Neuron (in vitro differentiated cells): ENCODE measurements around the gene HELZ2.

Source experiments
- H2AFZ ChIP-seq: one replicate; pipeline ENCODE4 v1.6.1; 2013; ENCODE audit warnings: low read depth, mild to moderate bottlenecking, inconsistent platforms, low read length, moderate library complexity
- H3K27me3 ChIP-seq: one replicate; pipeline ENCODE4 v1.6.1; 2013; ENCODE audit warnings: low read length; ENCODE audit not compliant: insufficient read depth
- H3K36me3 ChIP-seq: one replicate; pipeline ENCODE4 v1.6.1; 2013; ENCODE audit warnings: low read length; ENCODE audit not compliant: insufficient read depth
- H3K4me1 ChIP-seq: one replicate; pipeline ENCODE4 v1.6.1; 2013; ENCODE audit warnings: low read length; ENCODE audit not compliant: insufficient read depth
- H3K4me3 ChIP-seq: 2 replicates; pipeline ENCODE4 v1.5.1; 2013; ENCODE audit warnings: mild to moderate bottlenecking, low read length, moderate library complexity
- H3K9me3 ChIP-seq: one replicate; pipeline ENCODE4 v1.6.1; 2013; ENCODE audit warnings: low read length

HELZ2 gene

DNA sequence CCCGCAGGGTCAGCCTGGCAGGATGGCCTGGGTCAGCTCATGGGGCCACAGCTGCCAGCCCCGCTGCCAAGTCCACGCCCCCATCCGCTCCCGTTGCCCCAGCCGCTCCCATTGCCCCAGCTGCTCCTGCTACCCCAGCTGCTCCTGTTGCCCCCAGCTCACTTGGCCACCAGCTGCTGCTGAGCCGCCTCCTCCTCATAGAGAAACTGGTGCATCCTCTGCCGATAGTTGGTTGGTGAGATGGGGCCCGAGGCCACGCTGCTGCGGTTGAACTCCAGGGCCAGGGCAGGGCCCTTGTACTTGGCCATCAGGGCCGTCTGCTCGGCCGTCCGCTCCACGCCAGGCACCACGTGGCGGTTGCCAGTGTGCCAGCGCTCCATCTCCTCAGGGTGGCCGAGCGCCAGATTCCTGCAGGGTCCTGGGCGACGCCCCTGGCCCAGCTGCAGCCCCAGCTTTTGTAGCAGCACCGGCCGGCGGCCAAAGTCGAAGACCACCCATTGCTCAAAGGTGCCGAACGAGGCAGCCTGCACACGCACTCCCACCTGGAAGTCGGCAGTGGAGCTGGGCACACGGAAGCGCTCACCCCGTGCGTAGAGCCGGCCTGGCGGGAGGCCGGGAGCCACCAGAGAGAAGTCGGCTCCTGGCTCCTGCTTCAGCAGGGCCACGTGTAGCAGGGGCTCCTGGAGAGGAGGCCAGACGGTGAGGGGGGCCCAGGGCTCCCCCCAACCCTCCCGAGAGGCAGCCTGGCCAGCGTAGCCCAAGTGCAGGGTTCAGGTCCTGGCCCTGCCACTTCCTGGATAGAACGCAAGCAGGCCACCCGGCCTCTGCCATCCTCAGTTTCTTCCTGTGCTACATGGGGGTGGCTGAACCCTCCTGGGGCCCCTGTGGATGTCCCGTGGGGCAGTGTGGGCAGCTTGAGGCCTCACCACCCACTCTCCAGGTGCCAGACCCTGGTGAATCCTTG, 4.8 kb downstream of the HELZ2 start:
- no peaks in the 10 kb centered on the region for H3K27me3 ChIP-seq
- H2AFZ ChIP-seq = no peak overlapping the region
- H3K36me3 ChIP-seq = no peaks in the 10 kb centered on the region
- peaks cover 7% of the 10 kb centered on the region for H3K4me1 ChIP-seq
- no peaks in the 10 kb centered on the region for H3K9me3 ChIP-seq
- H3K4me3 ChIP-seq = no peak overlapping the region

DNA sequence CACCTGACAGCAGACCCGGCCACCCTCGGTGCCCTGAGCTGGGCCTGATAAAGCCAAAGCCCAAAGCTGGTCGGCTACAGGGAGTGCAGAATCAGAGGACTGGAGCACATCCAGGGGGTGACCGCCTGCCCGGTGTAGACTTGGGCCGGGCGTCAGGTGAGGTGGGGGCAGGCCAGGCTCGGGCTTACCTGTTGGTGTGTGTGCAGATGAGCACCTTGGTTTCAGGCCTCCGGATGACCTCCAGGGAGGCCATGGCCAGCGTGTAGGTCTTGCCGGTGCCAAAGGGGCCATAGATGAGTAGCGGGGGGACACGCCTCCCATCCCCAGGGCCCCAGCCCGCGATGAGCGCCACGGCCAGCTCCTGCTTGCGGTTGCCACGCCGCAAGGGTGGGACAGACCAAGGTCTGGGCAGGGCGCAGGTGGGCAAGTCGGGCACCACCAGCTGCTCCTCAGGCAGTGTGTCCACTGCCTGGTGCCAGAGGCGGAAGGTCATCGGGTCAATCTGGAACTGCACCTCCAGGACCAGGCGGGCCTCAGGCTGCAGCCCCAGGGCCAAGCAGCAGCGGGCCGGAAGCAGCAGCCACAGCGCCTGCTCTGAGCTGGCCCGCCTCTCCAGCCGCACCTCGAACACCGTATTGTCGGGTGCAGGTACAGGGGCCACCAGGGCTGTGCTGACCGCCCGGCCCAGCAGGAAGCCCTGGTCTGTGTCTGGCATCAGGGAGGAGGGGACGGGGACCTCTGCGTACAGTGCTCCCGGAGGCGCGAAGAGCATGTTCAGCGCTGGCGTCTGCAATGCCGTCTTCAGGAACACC, 5.7 kb downstream of the HELZ2 start:
- no peaks in the 10 kb centered on the region for H3K9me3 ChIP-seq
- H3K4me1 ChIP-seq = peaks cover 3% of the 10 kb centered on the region
- H2AFZ ChIP-seq = no peak overlapping the region
- no peaks in the 10 kb centered on the region for H3K27me3 ChIP-seq
- no peak overlapping the region for H3K4me3 ChIP-seq
- H3K36me3 ChIP-seq = no peaks in the 10 kb centered on the region

DNA sequence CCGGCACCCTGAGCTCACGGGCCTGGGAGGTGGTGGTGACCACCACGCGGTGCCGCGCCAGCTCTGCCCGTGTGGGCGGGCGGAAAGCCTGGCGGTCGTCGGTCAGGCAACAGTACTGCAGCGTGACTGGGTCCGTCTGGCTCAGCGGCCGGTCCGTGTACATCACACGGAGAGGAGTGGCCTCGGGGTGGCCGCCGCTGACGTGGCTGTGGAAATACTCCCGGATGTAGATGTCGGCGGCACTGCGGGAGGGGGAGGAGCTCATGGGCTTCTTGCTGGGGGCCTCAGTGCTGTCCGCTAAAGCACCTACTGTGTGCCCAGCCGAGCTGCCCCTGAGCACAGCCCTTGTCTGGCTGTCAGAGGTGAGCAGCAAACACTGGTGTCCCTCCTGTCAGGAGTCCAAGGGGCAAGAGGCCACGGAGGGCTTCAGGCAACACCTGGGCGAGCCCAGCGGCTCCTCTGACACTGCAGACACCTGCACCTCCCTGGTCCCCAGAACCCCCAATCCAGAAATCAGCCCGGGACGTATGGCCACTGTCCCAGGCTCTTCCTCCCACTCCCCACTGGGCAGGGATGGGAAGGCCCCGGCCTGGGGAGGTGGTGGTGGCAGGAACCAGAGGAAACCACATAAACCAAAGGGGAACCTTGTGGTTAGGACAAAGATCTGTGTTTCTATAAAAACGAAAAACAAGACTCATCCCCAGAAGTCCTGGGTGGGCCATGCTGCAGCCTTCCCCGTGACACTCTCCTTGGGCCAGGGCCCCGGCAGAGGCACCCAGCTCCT, 6.5 kb downstream of the HELZ2 start:
- Histone ChIP-seq H3K4me1 (no peaks in the 10 kb centered on the region), H2AFZ (no peak overlapping the region)

DNA sequence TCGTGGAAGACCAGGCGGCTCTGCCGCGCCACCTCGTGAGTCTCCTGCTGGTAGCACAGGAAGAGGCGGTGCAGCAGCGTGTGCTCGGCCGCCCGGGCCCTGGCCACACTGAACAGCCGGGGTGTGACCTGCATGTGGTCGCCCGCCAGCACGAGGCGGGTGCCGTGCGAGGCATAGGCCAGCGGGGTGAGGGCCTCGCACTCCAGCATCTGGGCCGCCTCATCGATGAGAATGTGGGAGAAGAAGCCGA, 7.0 kb downstream of the HELZ2 start:
- Histone ChIP-seq H3K9me3 (no peaks in the 10 kb centered on the region), H2AFZ (no peak overlapping the region)

More for the DNA sequence above, 6.5 kb downstream of the HELZ2 start:
- Histone ChIP-seq H3K27me3 (no peaks in the 10 kb centered on the region), H3K4me3 (no peak overlapping the region), H3K9me3 (no peaks in the 10 kb centered on the region), H3K36me3 (no peaks in the 10 kb centered on the region)

DNA sequence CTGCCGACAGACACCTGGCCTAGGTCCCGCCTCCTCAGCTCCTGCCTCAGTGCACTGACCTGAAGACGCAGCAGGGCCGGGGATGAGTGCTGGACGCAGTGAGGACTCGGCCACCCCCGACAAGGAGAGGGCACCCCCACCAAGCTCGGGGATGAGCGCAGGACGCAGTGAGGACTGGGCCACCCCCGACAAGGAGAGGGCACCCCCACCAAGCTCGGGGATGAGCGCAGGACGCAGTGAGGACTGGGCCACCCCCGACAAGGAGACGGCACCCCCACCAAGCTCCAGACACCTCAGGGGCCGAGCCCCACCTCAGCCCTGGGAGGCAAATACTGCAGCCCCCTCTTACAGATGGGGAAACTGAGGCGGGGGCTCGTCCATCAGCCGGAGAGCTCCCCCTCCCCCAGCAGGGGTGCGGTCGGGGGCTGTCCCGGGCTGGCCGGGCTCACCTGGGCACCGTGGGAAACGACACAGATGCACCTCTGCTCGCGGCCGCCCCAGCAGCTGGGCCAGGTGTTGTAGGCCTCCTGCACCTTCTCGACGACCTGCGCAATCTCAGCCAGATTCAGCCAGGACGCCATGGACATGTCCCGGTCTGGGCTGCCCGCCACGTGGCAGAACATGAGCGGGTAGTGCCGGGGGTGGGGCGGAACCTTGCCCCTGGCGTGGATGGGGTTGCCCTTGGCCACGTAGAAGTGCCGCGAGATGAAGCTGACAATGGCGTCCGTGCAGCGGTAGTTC, 7.5 kb downstream of the HELZ2 start:
- Histone ChIP-seq H3K4me3 (no peak overlapping the region), H2AFZ (no peak overlapping the region), H3K4me1 (no peaks in the 10 kb centered on the region), H3K9me3 (no peaks in the 10 kb centered on the region), H3K27me3 (no peaks in the 10 kb centered on the region), H3K36me3 (no peaks in the 10 kb centered on the region)

More for the DNA sequence above, 7.0 kb downstream of the HELZ2 start:
- H3K27me3 ChIP-seq = no peaks in the 10 kb centered on the region
- no peaks in the 10 kb centered on the region for H3K36me3 ChIP-seq
- H3K4me3 ChIP-seq = no peak overlapping the region
- no peaks in the 10 kb centered on the region for H3K4me1 ChIP-seq

DNA sequence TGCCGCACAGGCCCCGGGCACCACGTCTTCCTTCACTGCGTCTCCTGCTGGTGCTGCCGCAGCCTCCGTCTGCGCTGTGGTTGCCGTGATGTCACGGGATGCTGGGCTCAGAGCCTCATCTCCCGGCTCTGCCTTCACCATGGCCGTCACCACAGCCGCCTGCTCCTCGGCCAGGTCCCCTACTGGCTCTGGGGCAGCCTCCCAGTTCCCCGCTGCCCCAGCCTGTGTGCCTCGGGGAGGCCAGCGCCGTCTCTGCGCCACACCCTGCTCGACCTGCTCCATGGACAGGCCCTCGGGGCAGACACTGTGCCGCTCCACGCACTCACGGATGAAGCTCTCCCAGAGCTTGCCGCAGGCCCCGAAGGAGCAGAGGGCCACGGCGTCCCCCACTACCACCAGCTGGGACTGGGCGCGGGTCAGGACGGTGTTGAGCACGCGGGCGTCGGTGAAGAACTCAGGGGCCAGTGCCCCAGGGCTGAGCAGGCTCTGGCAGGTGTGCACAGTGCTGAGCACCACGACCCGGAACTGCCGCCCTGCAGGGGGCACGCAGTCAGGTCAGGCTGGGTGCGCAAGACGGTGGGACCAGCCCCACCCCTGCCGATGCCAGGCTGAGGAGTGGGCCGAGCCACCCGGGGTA, 8.2 kb downstream of the HELZ2 start:
- no peak overlapping the region for H2AFZ ChIP-seq
- no peaks in the 10 kb centered on the region for H3K9me3 ChIP-seq

DNA sequence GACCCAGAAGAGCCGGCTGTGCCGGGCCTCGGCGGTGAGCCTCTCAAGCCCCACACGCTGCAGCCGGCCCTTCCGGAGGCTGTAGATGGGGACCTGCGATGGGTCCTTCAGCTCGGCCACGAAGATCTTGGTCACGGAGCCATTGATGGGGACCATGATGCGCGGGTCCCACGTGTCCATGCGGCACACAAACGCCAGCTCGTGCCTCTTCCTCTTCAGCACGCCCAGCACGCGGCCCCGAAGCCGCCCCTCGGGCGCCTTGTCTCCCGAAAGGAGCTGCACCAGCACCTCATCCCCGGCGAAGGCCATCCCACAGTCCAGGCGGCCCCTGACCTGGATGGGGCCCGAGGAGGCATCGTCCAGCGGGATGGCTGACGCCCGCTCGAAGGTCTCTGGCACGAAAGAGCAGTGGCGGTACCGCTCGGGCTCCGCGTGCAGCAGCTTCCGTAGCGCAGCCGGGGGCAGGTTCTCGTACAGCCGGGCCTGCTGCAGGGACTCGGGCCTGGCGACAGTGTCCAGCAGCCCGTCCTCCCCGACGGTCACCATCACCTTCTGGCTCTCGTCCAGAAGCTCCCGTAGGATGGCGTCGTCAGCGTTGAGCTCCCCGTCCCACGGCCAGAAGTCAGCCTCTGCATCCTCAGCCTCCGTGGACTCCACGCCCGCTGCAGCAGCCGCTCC, 8.9 kb downstream of the HELZ2 start:
- Histone ChIP-seq H3K9me3 (no peaks in the 10 kb centered on the region), H3K4me1 (no peaks in the 10 kb centered on the region), H3K27me3 (no peaks in the 10 kb centered on the region), H2AFZ (no peak overlapping the region), H3K4me3 (no peak overlapping the region), H3K36me3 (no peaks in the 10 kb centered on the region)

More for the DNA sequence above, 8.2 kb downstream of the HELZ2 start:
- Histone ChIP-seq H3K27me3 (no peaks in the 10 kb centered on the region), H3K4me1 (no peaks in the 10 kb centered on the region), H3K36me3 (no peaks in the 10 kb centered on the region), H3K4me3 (no peak overlapping the region)

DNA sequence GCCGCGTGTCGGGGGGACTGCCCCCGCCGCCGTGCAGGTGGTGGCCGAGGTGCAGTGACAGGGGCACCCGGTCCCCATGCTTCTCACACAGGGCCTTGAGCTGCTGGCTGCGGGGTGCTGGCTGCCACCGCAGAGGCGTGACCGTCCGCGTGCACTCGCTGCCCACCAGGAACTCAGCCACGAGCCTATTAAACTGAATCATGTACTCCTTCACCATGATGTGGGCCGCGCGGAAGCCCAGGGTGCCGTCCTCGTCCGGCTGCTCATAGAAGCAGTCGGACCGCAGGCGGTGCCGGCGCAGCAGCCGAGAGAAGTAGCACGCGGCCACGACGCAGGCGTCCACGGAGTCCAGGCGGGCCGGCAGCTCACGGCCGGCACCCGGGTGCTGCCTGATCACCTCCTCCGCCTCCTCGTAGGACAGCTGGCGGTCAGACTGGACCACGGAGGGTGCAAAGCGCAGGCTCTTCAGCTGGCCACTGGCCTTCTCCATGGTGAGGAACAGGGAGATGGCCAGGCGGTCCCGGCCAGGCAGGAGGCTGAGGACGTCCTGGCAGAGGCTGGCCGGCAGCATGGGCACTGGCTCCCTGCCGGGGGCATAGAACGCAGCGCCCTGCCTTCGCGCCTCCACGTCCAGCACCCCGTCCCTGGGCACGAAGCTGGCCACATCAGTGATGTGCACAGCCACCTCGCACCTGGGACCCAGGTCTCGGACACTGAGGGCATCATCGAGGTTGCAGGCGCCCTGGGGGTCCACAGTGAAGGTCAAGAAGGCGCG, 9.8 kb downstream of the HELZ2 start:
- Histone ChIP-seq H3K36me3 (no peaks in the 10 kb centered on the region), H2AFZ (no peak overlapping the region), H3K27me3 (no peaks in the 10 kb centered on the region), H3K4me3 (no peak overlapping the region), H3K4me1 (no peaks in the 10 kb centered on the region), H3K9me3 (no peaks in the 10 kb centered on the region)

DNA sequence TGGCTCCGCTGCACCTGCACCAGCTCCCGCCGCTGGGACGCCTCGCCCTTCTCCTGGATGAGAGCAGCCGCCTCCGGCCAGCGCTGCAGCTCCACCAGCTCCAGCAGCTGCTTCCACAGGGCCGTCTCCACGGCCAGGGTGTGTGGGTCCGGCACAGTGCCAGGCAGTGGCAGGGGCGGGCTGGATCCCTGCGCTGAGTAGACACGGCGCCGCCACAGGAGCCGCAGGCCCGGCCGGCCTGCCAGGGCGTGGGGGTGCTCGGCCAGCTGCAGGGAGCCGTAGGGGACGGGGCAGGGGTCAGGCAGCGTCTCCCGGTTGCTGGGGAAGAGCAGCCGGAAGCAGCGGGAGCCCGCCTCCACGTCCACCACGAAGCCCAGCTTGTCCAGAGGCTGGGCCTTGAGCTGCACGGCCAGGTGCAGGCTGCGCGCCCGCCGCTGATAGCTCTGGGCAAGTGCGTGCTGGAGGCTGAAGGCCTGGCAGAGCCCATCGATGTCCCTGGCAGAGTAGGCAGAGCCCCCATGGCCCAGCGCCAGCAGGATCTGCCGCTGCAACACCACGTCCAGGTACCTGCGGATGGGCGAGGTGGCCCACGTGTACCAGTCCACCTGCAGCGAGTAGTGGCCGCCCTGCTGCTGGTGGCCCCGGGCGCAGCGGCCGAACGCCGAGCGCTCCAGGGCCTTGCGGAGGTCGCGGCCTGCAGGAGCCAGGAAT, 10.7 kb downstream of the HELZ2 start:
- H3K27me3 ChIP-seq = no peaks in the 10 kb centered on the region
- no peaks in the 10 kb centered on the region for H3K4me1 ChIP-seq
- H2AFZ ChIP-seq = no peak overlapping the region
- no peaks in the 10 kb centered on the region for H3K9me3 ChIP-seq
- no peak overlapping the region for H3K4me3 ChIP-seq
- no peaks in the 10 kb centered on the region for H3K36me3 ChIP-seq

DNA sequence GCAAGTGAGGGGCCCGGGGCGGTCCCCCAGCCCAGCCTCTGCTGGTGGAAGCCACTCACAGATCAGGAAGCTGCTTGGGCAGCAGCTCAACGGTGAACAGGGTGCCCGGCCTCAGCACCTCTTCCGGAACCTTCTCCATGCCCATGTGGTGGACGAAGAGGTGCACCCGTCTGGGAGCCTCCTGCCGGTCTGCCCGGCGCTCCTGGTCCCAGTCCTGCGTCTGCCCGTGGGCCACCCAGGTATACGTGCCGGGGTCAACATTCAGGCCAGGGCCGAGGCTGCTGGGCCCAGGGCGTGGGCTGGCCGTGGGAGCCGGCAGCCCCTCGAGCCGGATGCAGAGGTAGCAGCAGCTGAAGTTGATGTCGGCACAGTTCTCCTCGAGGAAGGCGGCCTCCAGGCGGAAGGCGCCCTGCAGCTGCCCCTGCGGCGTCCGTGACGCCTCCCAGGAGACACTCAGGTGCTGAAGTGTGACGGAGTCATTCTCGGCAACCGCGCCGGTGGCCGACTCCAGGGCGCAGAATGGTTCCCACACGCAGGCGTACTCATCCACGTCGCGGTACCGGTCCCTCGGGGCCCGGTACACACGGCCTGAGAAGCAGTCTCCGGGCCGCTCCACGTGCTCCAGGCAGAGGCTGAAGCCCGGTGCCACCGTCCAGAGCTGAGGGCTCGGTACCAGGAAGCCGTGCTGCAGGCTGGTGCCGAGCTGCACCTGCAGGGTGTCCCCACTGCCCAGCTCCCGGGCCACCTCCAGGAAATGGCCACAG, 11.4 kb downstream of the HELZ2 start:
- Histone ChIP-seq H3K36me3 (no peaks in the 10 kb centered on the region), H3K4me3 (no peak overlapping the region), H3K27me3 (no peaks in the 10 kb centered on the region), H3K4me1 (no peaks in the 10 kb centered on the region), H2AFZ (no peak overlapping the region), H3K9me3 (no peaks in the 10 kb centered on the region)
